Gastroesophageal sphincter (tissue), 4 donors: ENCODE measurements around the gene TMEM161B. TPM values are rescaled to one million over a fixed set of nuclear protein-coding genes. Genes with fewer than 3 reads are reported as not detected.

Experiments used
- ATAC-seq: fragments of 150-250 bp; one replicate; pipeline ENCODE4 v1.9.1; 2016; ENCODE audit warnings: mild to moderate bottlenecking, moderate library complexity
- H3K27ac ChIP-seq, 4 donors: fragments of 200-600 bp; sonication (generic) in 3 of 4; 1 replicate in 3 of 4; 2 replicates in 1 of 4; pipeline ENCODE4 v1.5.1; 2016 to 2019
- H3K27me3 ChIP-seq: fragments of 200-600 bp; sonication (generic); one replicate; pipeline ENCODE4 v1.5.1; 2019
- H3K36me3 ChIP-seq, 2 donors: fragments of 200-600 bp; sonication (generic); one replicate each; pipeline ENCODE4 v1.5.1; 2019; ENCODE audit warnings: control low read depth in 1 of 2
- H3K4me1 ChIP-seq, 3 donors: fragments of 200-600 bp; sonication (generic); 1 replicate in 2 of 3; 2 replicates in 1 of 3; pipeline ENCODE4 v1.5.1; 2016 to 2019; ENCODE audit warnings: control low read depth in 2 of 3
- H3K4me3 ChIP-seq, 2 donors: fragments of 200-600 bp; sonication (generic); one replicate each; pipeline ENCODE4 v1.5.1; 2019; ENCODE audit warnings: mild to moderate bottlenecking in 1 of 2, moderate library complexity in 1 of 2
- H3K9me3 ChIP-seq, 3 donors: fragments of 200-600 bp; sonication (generic); one replicate each; pipeline ENCODE4 v1.5.1; 2017 to 2019; ENCODE audit warnings: control low read depth in 2 of 3
- CTCF ChIP-seq, 4 experiments: fragments of 200-600 bp in 2 of 4; fragments of 450-650 bp in 2 of 4; sonication (generic) in 1 of 4; IDR thresholded peaks; one replicate each; pipeline ENCODE4 v1.5.1; 2017 to 2019; ENCODE audit warnings: antibody characterized with exemption in 4 of 4, mild to moderate bottlenecking in 2 of 4, moderate library complexity in 2 of 4
- EP300 ChIP-seq: sonication (generic); formaldehyde crosslinking; IDR thresholded peaks from one replicate; pipeline ENCODE4 v1.6.1; 2017; ENCODE audit warnings: antibody characterized with exemption, mild to moderate bottlenecking
- POLR2A ChIP-seq, 2 donors: fragments of 450-650 bp; IDR thresholded peaks; one replicate each; pipeline ENCODE4 v1.6.1; 2017; ENCODE audit warnings: antibody characterized with exemption in 2 of 2, mild to moderate bottlenecking in 2 of 2, moderate library complexity in 1 of 2
- POLR2AphosphoS5 ChIP-seq: sonication (generic); formaldehyde crosslinking; IDR thresholded peaks from one replicate; pipeline ENCODE4 v1.6.1; 2017; ENCODE audit warnings: antibody characterized with exemption
- WGBS, 2 donors: methylation state at CpG; one replicate each; pipeline ENCODE4 v1.1.5; 2018; ENCODE audit warnings: low coverage in 1 of 2; 5-methylcytosine and 5-hydroxymethylcytosine counted together
- total RNA-seq, 4 donors: library from RNA; depleted of rRNA; stranded (reverse); fragments of >200 nt; gene quantifications; one replicate each; pipeline ENCODE4 v1.1.0, GENCODE V29; 2016

Gene TMEM161B
- 10 to 100 TPM in 3 of 4 donors, 1 to 10 TPM in 1; 7.3 to 24.7 (median 14.9) TPM for total RNA-seq

GRCh38 chr5:88268385-88269184 is at the start of gene TMEM161B:
TSS of gene TMEM161B (minus strand) at chr5:88268845. CDS start at chr5:88268723, 122 bp downstream.
- Histone ChIP-seq H3K27ac (peak within 1 kb of the TSS; percentile 68 to 80 (median 78)), H3K27me3 (no peaks in the 10 kb centered on the region), H3K4me1 (peaks cover 12 to 36% (median 12%) of the 10 kb centered on the region in 3 donors), H3K9me3 (no peaks in the 10 kb centered on the region), H3K4me3 (peak within 1 kb of the TSS; percentile 73 to 100), H3K36me3 (peaks cover 0 to 9% of the 10 kb centered on the region in 2 donors)
- TF ChIP-seq POLR2AphosphoS5 (peak; percentile 59), POLR2A (IDR thresholded peaks at IDR 0.05) (peak; percentile 26 to 37), EP300 (no peak), CTCF (IDR thresholded peaks at IDR 0.05) (no peak)
- WGBS, 2 donors = 0% methylated on average over 3 to 9 of the region's 46 CpGs
- ATAC-seq = peak; percentile 96

GRCh38 chr5:88304356-88304755 is 35.7 kb upstream of the TMEM161B start:
- Histone ChIP-seq H3K9me3 (no peaks in the 10 kb centered on the region), H3K4me3 (no peak overlapping the region), H3K36me3 (no peaks in the 10 kb centered on the region), H3K27me3 (no peaks in the 10 kb centered on the region), H3K27ac (no peak overlapping the region), H3K4me1 (no peaks in the 10 kb centered on the region)
- no peak for ATAC-seq
- 15 to 23% methylated on average over 2 of the region's 2 CpGs for WGBS, 2 donors
- TF ChIP-seq EP300 (no peak), CTCF (IDR thresholded peaks at IDR 0.05) (no peak), POLR2A (IDR thresholded peaks at IDR 0.05) (no peak), POLR2AphosphoS5 (no peak)

GRCh38 chr5:88298425-88298824 is 29.8 kb upstream of the TMEM161B start:
- Histone ChIP-seq H3K27ac (no peak overlapping the region), H3K36me3 (peaks cover 0 to 9% of the 10 kb centered on the region in 2 donors), H3K27me3 (no peaks in the 10 kb centered on the region), H3K9me3 (peaks cover 0 to 8% (median 0%) of the 10 kb centered on the region in 3 donors), H3K4me1 (no peaks in the 10 kb centered on the region), H3K4me3 (no peak overlapping the region)
- ATAC-seq = no peak
- TF ChIP-seq POLR2AphosphoS5 (no peak), POLR2A (IDR thresholded peaks at IDR 0.05) (no peak), CTCF (IDR thresholded peaks at IDR 0.05) (no peak), EP300 (no peak)

- TF ChIP-seq CTCF (IDR thresholded peaks at IDR 0.05) (no peak), POLR2AphosphoS5 (no peak), POLR2A (IDR thresholded peaks at IDR 0.05) (no peak), EP300 (no peak)
- no peak overlapping the region for H3K4me3 ChIP-seq
- no peaks in the 10 kb centered on the region for H3K27me3 ChIP-seq
- peaks cover 0 to 8% (median 0%) of the 10 kb centered on the region in 3 donors for H3K9me3 ChIP-seq
- no peak for ATAC-seq
- WGBS, 2 donors = 65 to 66% methylated on average over 3 of the region's 3 CpGs
- no peaks in the 10 kb centered on the region for H3K4me1 ChIP-seq
- H3K36me3 ChIP-seq = peaks cover 0 to 41% of the 10 kb centered on the region in 2 donors
- no peak overlapping the region for H3K27ac ChIP-seq
These were observed 22.2 kb upstream of the TMEM161B start for GRCh38 chr5:88290801-88291200.
